MG63 (cell line): ENCODE results near the gene TMEM239. TPM values are rescaled to one million over a fixed set of nuclear protein-coding genes. Genes with fewer than 3 reads are reported as not detected.
"Not testable (repeated sequence)": the region's sequence is repeated elsewhere in the genome, so short reads cannot be mapped to it uniquely, and the experiment has no call there.

Experiments
- DNase-seq: peaks from one replicate; pipeline ENCODE4 v3.0.0-alpha.2; 2020
- H3K27me3 ChIP-seq: fragments of 250-450 bp; sonication (Bioruptor Pico); 2 replicates; pipeline ENCODE4 v1.5.1; 2020; ENCODE audit warnings: mild to moderate bottlenecking, moderate library complexity
- H3K36me3 ChIP-seq: fragments of 250-450 bp; sonication (Bioruptor Pico); 2 replicates; pipeline ENCODE4 v1.5.1; 2020; ENCODE audit warnings: mild to moderate bottlenecking, moderate library complexity
- H3K4me3 ChIP-seq: fragments of 250-450 bp; sonication (Bioruptor Pico); 2 replicates; pipeline ENCODE4 v1.5.1; 2020; ENCODE audit warnings: mild to moderate bottlenecking, moderate library complexity
- H3K9me3 ChIP-seq: fragments of 250-450 bp; sonication (Bioruptor Pico); 2 replicates; pipeline ENCODE4 v1.5.1; 2020; ENCODE audit warnings: mild to moderate bottlenecking, moderate library complexity
- total RNA-seq: library from RNA; depleted of rRNA; stranded (reverse); fragments of >200 nt; shearing (Covaris generic); gene quantifications from 2 replicates; pipeline ENCODE4 v1.2.3, GENCODE V29; 2014; ENCODE audit warnings: low replicate concordance

TMEM239 gene
- total RNA-seq, 1 experiment from 2014 or later = not detected

DNA sequence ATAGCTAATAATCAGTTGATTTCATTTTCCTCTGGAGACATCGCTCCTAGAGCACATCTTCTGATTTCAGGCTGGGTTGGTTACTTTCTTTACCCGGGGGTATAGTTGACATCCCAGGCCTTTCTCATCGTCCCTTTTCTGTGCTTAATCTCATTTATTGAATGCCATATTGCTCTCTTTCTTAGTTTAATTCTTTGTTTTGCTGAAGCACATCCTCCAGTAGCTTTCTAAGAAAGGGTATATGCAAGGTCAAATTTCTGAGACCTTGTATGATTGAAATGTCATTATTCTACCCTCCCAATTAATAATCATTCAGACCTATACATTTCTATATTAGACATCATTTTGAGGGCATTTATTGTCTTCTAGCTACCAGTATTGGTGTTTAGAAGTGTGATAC, 4.0 kb upstream of the TMEM239 start:
- no peaks in the 10 kb centered on the region for H3K9me3 ChIP-seq
- H3K27me3 ChIP-seq = no peaks in the 10 kb centered on the region
- H3K4me3 ChIP-seq = no peak overlapping the region
- no peak for DNase-seq
- H3K36me3 ChIP-seq = no peaks in the 10 kb centered on the region

DNA sequence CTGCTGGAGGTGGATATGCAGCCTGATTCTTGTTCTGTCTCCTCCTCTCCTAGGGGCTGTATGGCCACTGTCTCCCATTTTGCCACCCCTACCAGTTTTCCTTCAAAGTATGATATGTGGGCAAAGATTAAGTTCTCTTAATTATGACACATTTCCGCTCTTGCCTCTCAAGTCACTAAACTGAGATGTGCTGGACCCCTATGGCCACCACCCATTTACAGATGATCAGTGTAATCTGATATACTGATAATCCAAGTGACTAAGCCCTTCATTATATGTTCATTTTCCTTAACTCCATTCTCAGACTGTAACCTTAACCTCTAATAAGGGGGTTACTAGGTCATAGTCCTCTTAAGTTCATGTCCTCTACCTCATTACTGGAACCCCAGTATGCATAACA, 2.1 kb upstream of the TMEM239 start:
- Histone ChIP-seq H3K9me3 (no peaks in the 10 kb centered on the region), H3K4me3 (no peak overlapping the region), H3K27me3 (no peaks in the 10 kb centered on the region), H3K36me3 (no peaks in the 10 kb centered on the region)
- DNase-seq = no peak

DNA sequence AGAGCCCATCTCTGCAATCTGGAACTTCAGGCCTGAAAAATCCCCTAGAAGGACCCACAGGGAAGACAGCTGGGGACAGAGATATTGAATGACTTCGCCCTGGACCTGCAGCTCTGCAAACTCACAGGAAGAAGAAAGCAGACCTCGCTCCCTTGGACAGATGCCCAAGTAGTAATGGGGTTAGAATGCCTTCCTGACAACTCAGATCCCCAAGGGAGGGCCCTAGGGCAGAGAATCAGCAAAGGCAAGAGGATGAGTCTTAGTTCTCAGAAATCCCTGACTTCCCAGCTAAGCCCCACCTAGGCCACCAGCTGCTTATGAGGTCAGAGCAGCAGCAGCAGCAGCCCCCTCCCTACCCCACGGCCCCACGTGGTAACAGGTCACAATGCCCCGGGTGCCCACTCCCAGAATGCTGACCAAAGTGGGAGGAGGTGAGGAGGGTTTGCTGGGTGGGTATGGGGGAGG, 1.5 kb upstream of the TMEM239 start, which contains the start of gene C20orf141:
Gene C20orf141, plus strand, starts transcription at position 401 of the 465 bp plus-strand sequence. CDS start 198 bp downstream, outside the sequence.
- DNase-seq = peak; percentile 92
- Histone ChIP-seq H3K36me3 (no peaks in the 10 kb centered on the region), H3K9me3 (no peaks in the 10 kb centered on the region), H3K4me3 (no peak within 1 kb of the TSS), H3K27me3 (no peaks in the 10 kb centered on the region)

DNA sequence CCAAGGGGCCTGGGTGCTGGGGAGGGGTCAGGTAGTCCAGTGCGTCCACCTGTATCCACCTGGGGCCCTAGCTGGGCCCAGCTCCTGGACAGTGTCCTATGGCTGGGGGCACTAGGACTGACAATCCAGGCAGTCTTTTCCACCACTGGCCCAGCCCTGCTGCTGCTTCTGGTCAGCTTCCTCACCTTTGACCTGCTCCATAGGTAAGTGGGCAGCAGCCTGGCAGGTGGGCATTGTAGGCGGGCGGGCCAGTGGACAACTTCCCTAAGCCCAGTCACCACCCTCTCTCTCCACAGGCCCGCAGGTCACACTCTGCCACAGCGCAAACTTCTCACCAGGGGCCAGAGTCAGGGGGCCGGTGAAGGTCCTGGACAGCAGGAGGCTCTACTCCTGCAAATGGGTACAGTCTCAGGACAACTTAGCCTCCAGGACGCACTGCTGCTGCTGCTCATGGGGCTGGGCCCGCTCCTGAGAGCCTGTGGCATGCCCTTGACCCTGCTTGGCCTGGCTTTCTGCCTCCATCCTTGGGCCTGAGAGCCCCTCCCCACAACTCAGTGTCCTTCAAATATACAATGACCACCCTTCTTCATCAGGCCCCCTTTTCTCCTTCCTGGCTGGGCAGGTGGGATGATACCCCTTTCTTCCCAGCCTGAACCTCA, 793 bp upstream of the TMEM239 start:
- no peak for DNase-seq
- Histone ChIP-seq H3K36me3 (no peaks in the 10 kb centered on the region), H3K9me3 (no peaks in the 10 kb centered on the region), H3K4me3 (no peak overlapping the region), H3K27me3 (no peaks in the 10 kb centered on the region)

DNA sequence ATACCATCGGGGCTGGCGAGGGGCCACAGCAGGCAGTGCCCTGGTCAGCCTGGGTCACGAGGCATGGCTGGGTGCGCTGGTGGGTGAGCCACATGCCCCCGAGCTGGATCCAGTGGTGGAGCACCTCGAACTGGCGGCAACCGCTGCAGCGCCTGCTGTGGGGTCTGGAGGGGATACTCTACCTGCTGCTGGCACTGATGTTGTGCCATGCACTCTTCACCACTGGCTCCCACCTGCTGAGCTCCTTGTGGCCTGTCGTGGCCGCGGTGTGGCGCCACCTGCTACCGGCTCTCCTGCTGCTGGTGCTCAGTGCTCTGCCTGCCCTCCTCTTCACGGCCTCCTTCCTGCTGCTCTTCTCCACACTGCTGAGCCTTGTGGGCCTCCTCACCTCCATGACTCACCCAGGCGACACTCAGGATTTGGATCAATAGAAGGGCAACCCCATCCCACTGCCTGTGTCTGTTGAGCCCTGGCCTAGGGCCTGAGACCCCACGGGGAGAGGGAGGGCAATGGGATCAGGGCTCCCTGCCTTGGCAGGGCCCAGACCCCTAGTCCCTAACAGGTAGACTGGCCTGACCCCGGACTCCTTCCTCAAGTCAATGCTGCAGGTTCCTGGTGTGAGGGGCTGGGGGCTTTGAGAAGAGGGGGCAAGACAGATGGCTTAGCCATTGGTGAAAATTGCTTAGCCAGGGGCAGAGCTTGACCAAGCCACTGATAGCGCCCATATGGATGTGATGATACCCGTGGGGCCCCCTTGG, 598 bp downstream of the TMEM239 start:
- DNase-seq = no peak

DNA sequence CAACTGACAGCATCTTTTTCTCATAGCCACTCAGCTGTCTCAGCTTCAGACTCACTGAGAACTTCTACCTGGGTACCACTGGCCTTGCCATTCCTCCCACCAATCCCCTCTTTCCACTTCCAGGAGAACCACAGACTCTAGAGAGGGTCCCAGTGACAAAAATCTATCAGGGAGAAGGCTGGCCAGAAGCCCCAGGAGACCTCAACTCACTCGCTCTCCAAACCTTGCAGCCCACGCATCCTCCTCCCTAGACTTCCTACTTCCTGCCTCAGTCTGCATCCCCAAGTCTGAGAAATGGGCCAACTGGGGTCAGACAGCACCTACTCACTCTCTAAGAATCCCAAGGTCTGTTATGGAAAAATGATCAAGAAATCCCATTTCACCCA, 1.2 kb downstream of the TMEM239 start:
- Histone ChIP-seq H3K4me3 (no peak overlapping the region), H3K27me3 (peaks cover 2% of the 10 kb centered on the region; the same call in 1 of the 2 replicates), H3K36me3 (no peaks in the 10 kb centered on the region), H3K9me3 (no peaks in the 10 kb centered on the region)
- DNase-seq = no peak

More for the DNA sequence above, 598 bp downstream of the TMEM239 start:
- Histone ChIP-seq H3K9me3 (no peaks in the 10 kb centered on the region), H3K36me3 (no peaks in the 10 kb centered on the region), H3K4me3 (no peak overlapping the region), H3K27me3 (no peaks in the 10 kb centered on the region)

DNA sequence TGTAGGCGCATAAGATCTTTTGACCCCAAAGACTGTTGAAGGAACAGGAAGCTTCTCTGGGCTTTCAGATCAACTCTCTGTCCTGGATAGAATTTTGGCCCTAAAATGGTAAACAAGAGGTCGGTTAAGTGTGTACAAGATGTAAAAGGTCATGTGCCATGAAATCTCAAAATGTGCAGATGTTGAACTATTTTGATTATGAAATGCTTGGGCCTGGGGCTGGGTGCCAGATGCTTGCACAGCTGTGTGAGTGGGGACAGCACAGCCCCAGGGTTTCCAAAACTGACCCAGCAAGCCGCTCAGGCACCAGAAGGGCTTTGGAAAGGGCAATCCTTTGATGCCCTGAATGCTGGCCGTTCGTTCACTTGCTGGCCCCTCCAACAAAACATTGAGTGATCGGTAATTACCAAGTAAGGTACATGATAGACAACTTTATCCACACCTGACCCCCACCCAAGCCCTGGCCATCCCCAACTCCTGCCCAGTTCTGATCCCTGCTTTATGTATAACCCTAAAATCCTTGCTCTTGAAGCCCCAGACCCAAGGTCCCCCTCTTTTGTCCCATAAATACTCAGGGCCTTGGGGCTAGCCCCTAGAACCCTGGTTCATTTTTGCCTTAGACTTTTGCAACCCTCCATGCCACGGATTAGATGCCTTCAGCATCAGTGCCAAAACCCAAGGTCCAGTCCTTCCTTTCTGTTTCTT, 1.9 kb downstream of the TMEM239 start:
- Histone ChIP-seq H3K36me3 (no peaks in the 10 kb centered on the region), H3K27me3 (peaks cover 2% of the 10 kb centered on the region; the same call in 1 of the 2 replicates), H3K4me3 (no peak overlapping the region), H3K9me3 (no peaks in the 10 kb centered on the region)
- no peak for DNase-seq

DNA sequence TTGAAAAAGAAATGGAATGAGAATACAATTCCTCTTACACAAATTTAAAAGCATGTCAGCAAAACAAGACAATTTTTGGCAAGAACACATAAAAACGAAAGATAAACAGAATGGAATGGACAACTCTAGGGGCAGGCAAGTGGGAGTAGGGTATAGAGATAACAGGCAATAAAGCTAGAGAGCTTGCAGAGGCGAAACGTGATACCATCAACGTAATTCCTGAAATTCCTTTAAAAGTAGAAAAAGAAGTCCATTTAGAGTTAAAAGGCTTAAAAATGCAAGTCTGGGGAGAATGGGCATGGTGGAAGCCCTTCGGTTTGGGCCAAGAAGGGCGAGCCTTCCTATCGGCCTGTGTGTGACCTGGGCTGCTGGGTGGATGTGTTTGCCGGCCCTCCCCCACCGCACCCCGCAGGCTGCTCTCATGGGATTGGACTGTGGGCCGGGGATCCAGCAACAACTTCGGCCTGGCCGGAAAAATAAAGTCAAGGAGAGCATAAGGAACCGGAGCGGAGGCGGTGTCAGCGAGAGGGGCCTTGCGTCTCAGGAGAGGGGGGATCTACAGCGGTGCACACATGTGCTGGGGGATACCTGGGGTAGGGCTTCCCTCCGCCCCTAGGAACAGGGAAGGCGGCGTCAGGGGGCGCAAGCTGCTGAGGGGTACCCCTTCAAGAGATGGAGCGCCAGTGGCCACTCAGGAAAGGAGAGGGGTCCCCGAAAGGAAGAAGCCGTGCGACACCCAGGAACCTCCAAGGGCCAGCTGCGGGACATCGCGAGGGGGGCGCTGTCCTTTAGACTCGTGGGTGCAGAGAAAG, 4.1 kb downstream of the TMEM239 start:
- Histone ChIP-seq H3K4me3 (no peak overlapping the region), H3K36me3 (no peaks in the 10 kb centered on the region), H3K9me3 (no peaks in the 10 kb centered on the region), H3K27me3 (peaks cover 2% of the 10 kb centered on the region; the same call in 1 of the 2 replicates)
- DNase-seq = no peak

DNA sequence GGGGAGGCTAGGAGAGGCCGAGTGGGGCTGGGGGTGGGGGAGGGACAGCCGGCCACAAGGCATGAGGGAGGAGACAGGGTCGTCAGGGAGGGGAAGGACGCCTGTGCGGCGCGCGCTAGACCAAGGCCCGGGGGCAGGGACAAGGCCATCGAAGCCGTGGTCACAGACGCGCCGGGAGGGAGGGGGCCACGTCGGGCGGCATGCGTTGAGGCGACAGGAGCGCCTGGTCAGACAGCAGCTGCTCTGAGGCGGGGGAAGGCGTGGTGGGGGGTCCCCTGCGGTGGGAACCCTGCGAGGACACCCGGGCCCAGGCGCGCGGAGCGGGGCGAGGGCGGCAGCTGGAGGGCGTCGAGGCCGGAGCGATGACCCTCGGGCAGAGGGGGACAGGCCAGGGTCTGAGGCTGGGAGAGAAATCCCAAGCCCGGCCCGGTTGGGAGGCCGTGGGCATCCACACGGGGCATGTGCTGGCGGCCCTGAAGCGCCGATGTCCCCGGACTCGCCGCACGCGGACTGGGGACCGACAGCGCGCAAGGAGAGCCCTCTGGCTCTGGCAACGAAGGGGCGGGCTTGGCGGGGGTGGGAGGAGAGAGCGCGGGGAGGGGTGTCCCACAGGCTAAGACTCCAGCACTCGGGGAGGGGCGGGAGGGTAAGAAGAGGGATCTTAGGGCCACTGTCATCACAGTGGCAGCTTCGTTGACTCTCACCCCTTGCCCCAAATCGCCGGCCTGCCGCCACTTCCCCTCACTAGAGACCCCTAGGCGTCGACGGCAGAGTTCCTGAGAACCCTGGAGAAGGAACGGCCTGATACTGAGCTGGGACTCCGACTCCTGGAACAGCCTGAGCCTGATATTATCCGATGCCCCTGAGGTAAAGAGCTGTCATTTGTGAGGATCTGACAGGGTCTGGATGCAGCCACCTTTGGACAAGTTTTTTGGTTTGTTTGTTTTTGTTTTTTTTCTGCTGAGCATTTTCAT, 5.0 kb downstream of the TMEM239 start:
- DNase-seq = no peak
- Histone ChIP-seq H3K4me3 (no peak overlapping the region), H3K9me3 (no peaks in the 10 kb centered on the region), H3K36me3 (no peaks in the 10 kb centered on the region), H3K27me3 (peaks cover 4% of the 10 kb centered on the region)

DNA sequence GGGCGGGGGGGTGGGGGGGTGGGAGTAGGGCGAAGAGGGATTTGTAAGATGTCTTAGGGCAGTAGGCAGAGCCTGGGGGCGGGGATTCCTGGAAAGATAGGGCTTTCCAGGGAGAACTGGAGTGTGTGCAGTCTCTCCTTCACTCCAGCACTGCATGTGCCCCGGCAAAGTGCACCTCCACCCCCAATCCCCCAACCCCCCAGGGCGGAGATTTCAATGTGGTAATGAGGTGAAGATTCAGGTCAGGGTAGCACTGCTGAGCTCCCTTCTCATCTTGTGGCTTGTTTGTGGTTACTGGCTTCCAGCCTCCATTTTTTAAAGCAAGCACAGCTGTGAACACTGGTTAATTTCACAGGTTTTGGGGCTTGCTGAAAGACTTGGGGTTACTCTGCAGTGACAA, 5.9 kb downstream of the TMEM239 start:
- H3K4me3 ChIP-seq = no peak overlapping the region
- DNase-seq = no peak
- H3K9me3 ChIP-seq = no peaks in the 10 kb centered on the region
- peaks cover 10% of the 10 kb centered on the region for H3K27me3 ChIP-seq
- H3K36me3 ChIP-seq = no peaks in the 10 kb centered on the region

DNA sequence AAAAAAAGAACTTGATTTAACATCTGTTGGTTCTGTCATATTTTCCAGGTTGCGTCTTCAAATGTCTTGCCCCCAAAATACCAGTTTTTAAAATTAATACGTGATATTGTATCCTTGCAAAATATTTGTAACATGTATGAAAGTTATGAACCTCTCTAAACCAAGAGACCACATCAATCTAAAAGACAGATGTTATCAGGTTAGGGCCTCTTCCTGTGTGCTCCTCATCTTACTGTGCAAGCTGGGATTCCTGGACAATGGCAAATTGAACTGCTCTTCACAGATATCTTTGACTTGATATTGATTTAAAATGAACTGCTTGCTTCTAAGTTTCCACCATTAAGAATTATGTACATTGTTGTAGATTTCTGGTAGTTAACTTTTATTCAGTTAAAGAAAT, 9.6 kb downstream of the TMEM239 start:
- no peaks in the 10 kb centered on the region for H3K36me3 ChIP-seq

DNA sequence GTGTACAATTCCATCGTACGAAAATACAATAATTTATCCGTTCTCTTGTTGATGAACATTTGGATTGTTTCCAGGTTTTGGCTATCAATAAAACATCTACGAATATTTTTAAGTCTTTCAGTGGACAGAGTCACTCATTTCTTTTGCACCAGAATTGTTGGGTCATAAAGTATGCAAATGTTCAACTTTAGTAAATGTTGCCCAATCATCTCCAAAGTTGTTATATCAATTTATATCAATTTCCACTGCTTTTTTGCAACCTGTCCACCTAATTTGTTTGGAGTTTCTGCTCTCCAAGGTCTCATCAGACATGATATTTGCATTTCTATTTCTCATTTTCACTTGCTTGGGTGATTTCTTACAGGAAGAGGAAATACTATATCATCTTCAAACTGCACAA, 10.5 kb downstream of the TMEM239 start:
- Histone ChIP-seq H3K36me3 (no peaks in the 10 kb centered on the region), H3K9me3 (no peaks in the 10 kb centered on the region), H3K4me3 (no peak overlapping the region), H3K27me3 (peaks cover 14% of the 10 kb centered on the region)
- no peak for DNase-seq

More for the DNA sequence above, 9.6 kb downstream of the TMEM239 start:
- Histone ChIP-seq H3K9me3 (no peaks in the 10 kb centered on the region), H3K4me3 (no peak overlapping the region), H3K27me3 (peaks cover 14% of the 10 kb centered on the region)
- no peak for DNase-seq

DNA sequence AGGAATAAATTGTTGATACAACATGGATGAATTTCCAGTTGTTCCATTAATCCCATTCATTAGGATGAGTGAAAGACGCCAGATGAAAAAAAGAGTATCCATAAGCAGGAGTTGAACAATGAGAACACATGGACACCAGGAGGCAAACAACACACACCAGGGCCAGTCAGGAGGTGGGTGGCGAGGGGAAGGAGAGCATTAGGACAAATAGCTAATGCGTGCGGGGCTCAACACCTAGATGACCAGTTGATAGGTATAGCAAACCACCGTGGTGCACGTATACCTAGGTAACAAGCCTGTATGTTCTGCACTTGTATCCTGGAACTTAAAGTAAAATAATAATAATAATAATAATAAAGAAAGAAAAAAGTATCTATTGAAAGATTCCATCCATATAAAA, 13.2 kb downstream of the TMEM239 start:
- peaks cover 12% of the 10 kb centered on the region for H3K27me3 ChIP-seq
- DNase-seq = no peak
- no peaks in the 10 kb centered on the region for H3K9me3 ChIP-seq
- H3K4me3 ChIP-seq = no peak overlapping the region
- no peaks in the 10 kb centered on the region for H3K36me3 ChIP-seq

DNA sequence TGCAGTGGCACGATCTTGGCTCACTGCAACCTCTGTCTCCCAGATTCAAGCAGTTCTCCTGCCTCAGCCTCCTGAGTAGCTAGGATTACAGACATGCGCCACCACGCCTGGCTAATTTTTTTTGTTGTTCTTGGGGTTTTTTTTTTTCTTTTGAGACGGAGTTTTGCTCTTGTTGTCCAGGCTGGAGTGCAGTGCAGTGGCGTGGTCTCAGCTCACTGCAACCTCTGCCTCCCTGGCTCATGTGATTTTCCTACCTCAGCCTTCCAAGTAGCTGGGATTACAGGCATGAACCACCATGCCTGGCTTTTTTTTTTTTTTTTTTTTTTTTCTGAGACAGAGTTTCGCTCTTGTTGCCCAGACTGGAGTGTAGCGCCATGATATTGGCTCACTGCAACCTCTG, 15.0 kb downstream of the TMEM239 start:
- DNase-seq, H3K27me3 ChIP-seq, H3K36me3 ChIP-seq, H3K4me3 ChIP-seq, H3K9me3 ChIP-seq: not testable (repeated sequence)

DNA sequence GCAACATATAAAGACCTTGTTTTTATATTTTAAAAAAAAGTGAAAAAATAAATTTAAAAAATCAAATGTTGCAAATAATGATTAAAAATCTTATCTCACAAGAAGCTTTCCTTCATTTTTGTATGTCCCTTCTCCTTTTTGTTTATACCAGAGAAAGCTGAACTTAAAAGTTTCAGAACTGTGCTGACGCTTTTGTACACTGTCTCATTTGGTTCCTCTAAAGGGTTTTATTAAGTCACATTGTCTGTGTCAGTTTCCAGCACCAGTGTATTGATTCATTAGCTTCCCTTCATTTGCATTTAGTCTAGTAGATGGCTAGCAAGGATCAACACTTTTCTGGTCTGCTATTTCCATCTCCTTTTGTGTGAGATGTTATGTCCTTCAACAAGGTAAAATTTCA, 17.6 kb downstream of the TMEM239 start:
- DNase-seq = no peak
- Histone ChIP-seq H3K27me3 (peaks cover 4% of the 10 kb centered on the region), H3K9me3 (no peaks in the 10 kb centered on the region), H3K36me3 (no peaks in the 10 kb centered on the region), H3K4me3 (no peak overlapping the region)
